HUES48 (cell line): Measurements from ENCODE around the gene RAB14.

Source experiments
- H3K27ac ChIP-seq: one replicate; pipeline ENCODE4 v1.7.0; 2013; ENCODE audit warnings: low read depth, low read length, inconsistent platforms
- H3K27me3 ChIP-seq: 2 replicates; pipeline ENCODE4 v1.6.1; 2013; ENCODE audit warnings: mild to moderate bottlenecking, low read length; ENCODE audit not compliant: control insufficient read depth, insufficient read depth
- H3K36me3 ChIP-seq: 2 replicates; pipeline ENCODE4 v1.6.1; 2013; ENCODE audit warnings: low read length; ENCODE audit not compliant: control insufficient read depth, insufficient read depth
- H3K4me1 ChIP-seq: 2 replicates; pipeline ENCODE4 v1.6.1; 2013; ENCODE audit warnings: mild to moderate bottlenecking, low read length; ENCODE audit not compliant: control insufficient read depth, insufficient read depth
- H3K4me3 ChIP-seq: 2 replicates; pipeline ENCODE4 v1.5.1; 2013; ENCODE audit warnings: mild to moderate bottlenecking, low read depth, low read length
- H3K9ac ChIP-seq: 2 replicates; pipeline ENCODE4 v1.6.1; 2013; ENCODE audit warnings: mild to moderate bottlenecking, low read depth, low read length, moderate library complexity
- H3K9me3 ChIP-seq: 2 replicates; pipeline ENCODE4 v1.6.1; 2013; ENCODE audit warnings: low read length; ENCODE audit not compliant: control insufficient read depth, insufficient read depth

Gene RAB14

GRCh38 chr9:121201738-121202533 is at the start of gene RAB14:
TSS of gene RAB14 (minus strand) at chr9:121201869. CDS start at chr9:121193412, 8,457 bp downstream.
- H3K27ac ChIP-seq: peak within 1 kb of the TSS; percentile 92
- no peaks in the 10 kb centered on the region for H3K27me3 ChIP-seq
- no peaks in the 10 kb centered on the region for H3K36me3 ChIP-seq
- H3K9ac ChIP-seq: peak within 1 kb of the TSS; percentile 43; the same call in 1 of the 2 replicates
- no peaks in the 10 kb centered on the region for H3K9me3 ChIP-seq
- H3K4me3 ChIP-seq: peak within 1 kb of the TSS; percentile 75
- peaks cover 17% of the 10 kb centered on the region for H3K4me1 ChIP-seq

GRCh38 chr9:121249563-121249962 is 47.9 kb upstream of the RAB14 start:
- H3K9me3 ChIP-seq: no peaks in the 10 kb centered on the region
- H3K9ac ChIP-seq: no peak overlapping the region
- H3K27ac ChIP-seq: no peak overlapping the region
- peaks cover 16% of the 10 kb centered on the region for H3K4me1 ChIP-seq
- H3K4me3 ChIP-seq: no peak overlapping the region
- no peaks in the 10 kb centered on the region for H3K36me3 ChIP-seq
- H3K27me3 ChIP-seq: peaks cover 23% of the 10 kb centered on the region

- H3K36me3 ChIP-seq: no peaks in the 10 kb centered on the region
- H3K27ac ChIP-seq: no peak overlapping the region
- no peak overlapping the region for H3K4me3 ChIP-seq
- no peaks in the 10 kb centered on the region for H3K9me3 ChIP-seq
- no peak overlapping the region for H3K9ac ChIP-seq
- H3K4me1 ChIP-seq: no peaks in the 10 kb centered on the region
- peaks cover 2% of the 10 kb centered on the region; the same call in 1 of the 2 replicates for H3K27me3 ChIP-seq
Measured at GRCh38 chr9:121246821-121247561, 45.3 kb upstream of the RAB14 start.

GRCh38 chr9:121242959-121243346 is 41.3 kb upstream of the RAB14 start:
- no peaks in the 10 kb centered on the region for H3K9me3 ChIP-seq
- no peaks in the 10 kb centered on the region for H3K36me3 ChIP-seq
- no peak overlapping the region for H3K9ac ChIP-seq
- no peaks in the 10 kb centered on the region for H3K4me1 ChIP-seq
- H3K4me3 ChIP-seq: no peak overlapping the region
- H3K27ac ChIP-seq: no peak overlapping the region
- H3K27me3 ChIP-seq: no peaks in the 10 kb centered on the region

GRCh38 chr9:121242219-121242958 is 40.7 kb upstream of the RAB14 start:
- Histone ChIP-seq H3K27me3 (no peaks in the 10 kb centered on the region), H3K4me3 (no peak overlapping the region), H3K4me1 (no peaks in the 10 kb centered on the region), H3K9ac (no peak overlapping the region), H3K9me3 (no peaks in the 10 kb centered on the region), H3K36me3 (no peaks in the 10 kb centered on the region), H3K27ac (no peak overlapping the region)

- no peaks in the 10 kb centered on the region for H3K36me3 ChIP-seq
- H3K9me3 ChIP-seq: no peaks in the 10 kb centered on the region
- H3K4me1 ChIP-seq: no peaks in the 10 kb centered on the region
- no peak overlapping the region for H3K4me3 ChIP-seq
- no peak overlapping the region for H3K9ac ChIP-seq
- no peak overlapping the region for H3K27ac ChIP-seq
- no peaks in the 10 kb centered on the region for H3K27me3 ChIP-seq
Measured at GRCh38 chr9:121240472-121241135, 38.9 kb upstream of the RAB14 start.

GRCh38 chr9:121239851-121240250 is 38.2 kb upstream of the RAB14 start:
- no peaks in the 10 kb centered on the region for H3K27me3 ChIP-seq
- no peak overlapping the region for H3K9ac ChIP-seq
- no peaks in the 10 kb centered on the region for H3K36me3 ChIP-seq
- H3K4me3 ChIP-seq: no peak overlapping the region
- no peaks in the 10 kb centered on the region for H3K9me3 ChIP-seq
- H3K27ac ChIP-seq: no peak overlapping the region
- H3K4me1 ChIP-seq: no peaks in the 10 kb centered on the region

- H3K9ac ChIP-seq: no peak overlapping the region
- H3K27ac ChIP-seq: no peak overlapping the region
- no peaks in the 10 kb centered on the region for H3K4me1 ChIP-seq
- H3K36me3 ChIP-seq: no peaks in the 10 kb centered on the region
- no peak overlapping the region for H3K4me3 ChIP-seq
- no peaks in the 10 kb centered on the region for H3K27me3 ChIP-seq
- no peaks in the 10 kb centered on the region for H3K9me3 ChIP-seq
Measured at GRCh38 chr9:121239071-121239470, 37.4 kb upstream of the RAB14 start.

GRCh38 chr9:121237916-121238315 is 36.2 kb upstream of the RAB14 start:
- H3K27me3 ChIP-seq: no peaks in the 10 kb centered on the region
- no peak overlapping the region for H3K27ac ChIP-seq
- no peaks in the 10 kb centered on the region for H3K9me3 ChIP-seq
- no peak overlapping the region for H3K9ac ChIP-seq
- H3K36me3 ChIP-seq: no peaks in the 10 kb centered on the region
- H3K4me1 ChIP-seq: no peaks in the 10 kb centered on the region
- no peak overlapping the region for H3K4me3 ChIP-seq

GRCh38 chr9:121235512-121235911 is 33.8 kb upstream of the RAB14 start:
- Histone ChIP-seq H3K9ac (no peak overlapping the region), H3K4me3 (no peak overlapping the region), H3K27me3 (no peaks in the 10 kb centered on the region), H3K36me3 (no peaks in the 10 kb centered on the region), H3K9me3 (no peaks in the 10 kb centered on the region), H3K27ac (no peak overlapping the region), H3K4me1 (no peaks in the 10 kb centered on the region)
